ENCODE results near the gene SLC25A30. TPM values are rescaled to one million over a fixed set of nuclear protein-coding genes. Genes with fewer than 3 reads are reported as not detected.

The SLC25A30 gene
- total and polyA plus RNA-seq, 2 of the 13 experiments (the other 11 are each of a cell fraction or from before 2014, with no cell fraction given), result 19.6 to 22.5 TPM

DNA sequence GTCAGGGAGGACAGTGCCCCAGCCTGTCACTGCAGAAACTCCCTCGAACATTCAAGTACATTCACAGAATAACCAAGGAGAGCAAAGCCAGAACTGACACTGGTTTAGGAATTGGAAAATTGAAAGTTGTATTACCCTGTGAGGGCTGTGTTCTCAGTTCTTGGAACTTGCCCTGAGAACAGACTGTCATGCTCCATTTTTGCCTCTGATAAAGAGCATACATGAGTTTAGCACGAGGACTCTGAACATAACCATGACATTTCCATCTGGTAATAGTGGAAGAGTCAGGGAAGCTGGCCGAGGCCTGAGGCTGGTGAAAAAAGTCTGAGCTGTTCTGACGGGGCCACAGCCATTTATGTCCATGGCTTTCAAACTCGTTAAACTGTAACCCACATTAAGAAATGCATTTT is 15.2 kb upstream of the SLC25A30 start (continued):
- TF ChIP-seq MTF1 (CRISPR knock-in tag; IDR thresholded peaks at IDR 0.05) (no peak), MYC (CRISPR knock-in tag; IDR thresholded peaks at IDR 0.05; ENCODE audit: borderline replicate concordance) (no peak), SRSF9 (IDR thresholded peaks at IDR 0.05; ENCODE audit: borderline replicate concordance, insufficient read depth, low read depth, low read length, poor library complexity, severe bottlenecking) (no peak), SMAD1 (CRISPR knock-in tag; IDR thresholded peaks at IDR 0.05; ENCODE audit: borderline replicate concordance, low read depth) (no peak), ZFP62 (CRISPR knock-in tag; IDR thresholded peaks at IDR 0.05) (no peak), ZNF343 (CRISPR knock-in tag; IDR thresholded peaks at IDR 0.05) (no peak), ZNF792 (CRISPR knock-in tag; IDR thresholded peaks at IDR 0.05) (no peak), ZNF24 (IDR thresholded peaks at IDR 0.05) (no peak), ZNF138 (CRISPR knock-in tag; IDR thresholded peaks at IDR 0.05; ENCODE audit: low read depth) (no peak), TCF12 (IDR thresholded peaks at IDR 0.05) (no peak), TCF12 (CRISPR knock-in tag; IDR thresholded peaks at IDR 0.05) (no peak), MED13 (CRISPR knock-in tag; IDR thresholded peaks at IDR 0.05) (no peak), MTF2 (CRISPR knock-in tag; IDR thresholded peaks at IDR 0.05; ENCODE audit: borderline replicate concordance) (no peak), ZNF737 (CRISPR knock-in tag; IDR thresholded peaks at IDR 0.05; ENCODE audit: borderline replicate concordance) (no peak), ZNF382 (CRISPR knock-in tag; IDR thresholded peaks at IDR 0.05; ENCODE audit: borderline replicate concordance) (no peak), BRD4 (CRISPR knock-in tag; IDR thresholded peaks at IDR 0.05) (no peak), RBFOX2 (IDR thresholded peaks at IDR 0.05; ENCODE audit: low read depth, low read length) (peak; percentile 82)
- TF ChIP-seq, protein P1, sequence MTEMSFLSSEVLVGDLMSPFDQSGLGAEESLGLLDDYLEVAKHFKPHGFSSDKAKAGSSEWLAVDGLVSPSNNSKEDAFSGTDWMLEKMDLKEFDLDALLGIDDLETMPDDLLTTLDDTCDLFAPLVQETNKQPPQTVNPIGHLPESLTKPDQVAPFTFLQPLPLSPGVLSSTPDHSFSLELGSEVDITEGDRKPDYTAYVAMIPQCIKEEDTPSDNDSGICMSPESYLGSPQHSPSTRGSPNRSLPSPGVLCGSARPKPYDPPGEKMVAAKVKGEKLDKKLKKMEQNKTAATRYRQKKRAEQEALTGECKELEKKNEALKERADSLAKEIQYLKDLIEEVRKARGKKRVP (CRISPR knock-in tag; IDR thresholded peaks at IDR 0.05), result no peak
- TF ChIP-seq, protein P2, sequence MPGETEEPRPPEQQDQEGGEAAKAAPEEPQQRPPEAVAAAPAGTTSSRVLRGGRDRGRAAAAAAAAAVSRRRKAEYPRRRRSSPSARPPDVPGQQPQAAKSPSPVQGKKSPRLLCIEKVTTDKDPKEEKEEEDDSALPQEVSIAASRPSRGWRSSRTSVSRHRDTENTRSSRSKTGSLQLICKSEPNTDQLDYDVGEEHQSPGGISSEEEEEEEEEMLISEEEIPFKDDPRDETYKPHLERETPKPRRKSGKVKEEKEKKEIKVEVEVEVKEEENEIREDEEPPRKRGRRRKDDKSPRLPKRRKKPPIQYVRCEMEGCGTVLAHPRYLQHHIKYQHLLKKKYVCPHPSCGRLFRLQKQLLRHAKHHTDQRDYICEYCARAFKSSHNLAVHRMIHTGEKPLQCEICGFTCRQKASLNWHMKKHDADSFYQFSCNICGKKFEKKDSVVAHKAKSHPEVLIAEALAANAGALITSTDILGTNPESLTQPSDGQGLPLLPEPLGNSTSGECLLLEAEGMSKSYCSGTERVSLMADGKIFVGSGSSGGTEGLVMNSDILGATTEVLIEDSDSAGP (CRISPR knock-in tag; IDR thresholded peaks at IDR 0.05; ENCODE audit: borderline replicate concordance), result no peak
- TF ChIP-seq, protein P3, sequence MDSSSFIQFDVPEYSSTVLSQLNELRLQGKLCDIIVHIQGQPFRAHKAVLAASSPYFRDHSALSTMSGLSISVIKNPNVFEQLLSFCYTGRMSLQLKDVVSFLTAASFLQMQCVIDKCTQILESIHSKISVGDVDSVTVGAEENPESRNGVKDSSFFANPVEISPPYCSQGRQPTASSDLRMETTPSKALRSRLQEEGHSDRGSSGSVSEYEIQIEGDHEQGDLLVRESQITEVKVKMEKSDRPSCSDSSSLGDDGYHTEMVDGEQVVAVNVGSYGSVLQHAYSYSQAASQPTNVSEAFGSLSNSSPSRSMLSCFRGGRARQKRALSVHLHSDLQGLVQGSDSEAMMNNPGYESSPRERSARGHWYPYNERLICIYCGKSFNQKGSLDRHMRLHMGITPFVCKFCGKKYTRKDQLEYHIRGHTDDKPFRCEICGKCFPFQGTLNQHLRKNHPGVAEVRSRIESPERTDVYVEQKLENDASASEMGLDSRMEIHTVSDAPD (CRISPR knock-in tag; IDR thresholded peaks at IDR 0.05), result 0 out of 2 replicates have a peak, but pooled peaks have one; percentile 44
- TF ChIP-seq, protein P4, sequence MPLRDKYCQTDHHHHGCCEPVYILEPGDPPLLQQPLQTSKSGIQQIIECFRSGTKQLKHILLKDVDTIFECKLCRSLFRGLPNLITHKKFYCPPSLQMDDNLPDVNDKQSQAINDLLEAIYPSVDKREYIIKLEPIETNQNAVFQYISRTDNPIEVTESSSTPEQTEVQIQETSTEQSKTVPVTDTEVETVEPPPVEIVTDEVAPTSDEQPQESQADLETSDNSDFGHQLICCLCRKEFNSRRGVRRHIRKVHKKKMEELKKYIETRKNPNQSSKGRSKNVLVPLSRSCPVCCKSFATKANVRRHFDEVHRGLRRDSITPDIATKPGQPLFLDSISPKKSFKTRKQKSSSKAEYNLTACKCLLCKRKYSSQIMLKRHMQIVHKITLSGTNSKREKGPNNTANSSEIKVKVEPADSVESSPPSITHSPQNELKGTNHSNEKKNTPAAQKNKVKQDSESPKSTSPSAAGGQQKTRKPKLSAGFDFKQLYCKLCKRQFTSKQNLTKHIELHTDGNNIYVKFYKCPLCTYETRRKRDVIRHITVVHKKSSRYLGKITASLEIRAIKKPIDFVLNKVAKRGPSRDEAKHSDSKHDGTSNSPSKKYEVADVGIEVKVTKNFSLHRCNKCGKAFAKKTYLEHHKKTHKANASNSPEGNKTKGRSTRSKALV (CRISPR knock-in tag; IDR thresholded peaks at IDR 0.05), result no peak
- TF ChIP-seq, protein P5, sequence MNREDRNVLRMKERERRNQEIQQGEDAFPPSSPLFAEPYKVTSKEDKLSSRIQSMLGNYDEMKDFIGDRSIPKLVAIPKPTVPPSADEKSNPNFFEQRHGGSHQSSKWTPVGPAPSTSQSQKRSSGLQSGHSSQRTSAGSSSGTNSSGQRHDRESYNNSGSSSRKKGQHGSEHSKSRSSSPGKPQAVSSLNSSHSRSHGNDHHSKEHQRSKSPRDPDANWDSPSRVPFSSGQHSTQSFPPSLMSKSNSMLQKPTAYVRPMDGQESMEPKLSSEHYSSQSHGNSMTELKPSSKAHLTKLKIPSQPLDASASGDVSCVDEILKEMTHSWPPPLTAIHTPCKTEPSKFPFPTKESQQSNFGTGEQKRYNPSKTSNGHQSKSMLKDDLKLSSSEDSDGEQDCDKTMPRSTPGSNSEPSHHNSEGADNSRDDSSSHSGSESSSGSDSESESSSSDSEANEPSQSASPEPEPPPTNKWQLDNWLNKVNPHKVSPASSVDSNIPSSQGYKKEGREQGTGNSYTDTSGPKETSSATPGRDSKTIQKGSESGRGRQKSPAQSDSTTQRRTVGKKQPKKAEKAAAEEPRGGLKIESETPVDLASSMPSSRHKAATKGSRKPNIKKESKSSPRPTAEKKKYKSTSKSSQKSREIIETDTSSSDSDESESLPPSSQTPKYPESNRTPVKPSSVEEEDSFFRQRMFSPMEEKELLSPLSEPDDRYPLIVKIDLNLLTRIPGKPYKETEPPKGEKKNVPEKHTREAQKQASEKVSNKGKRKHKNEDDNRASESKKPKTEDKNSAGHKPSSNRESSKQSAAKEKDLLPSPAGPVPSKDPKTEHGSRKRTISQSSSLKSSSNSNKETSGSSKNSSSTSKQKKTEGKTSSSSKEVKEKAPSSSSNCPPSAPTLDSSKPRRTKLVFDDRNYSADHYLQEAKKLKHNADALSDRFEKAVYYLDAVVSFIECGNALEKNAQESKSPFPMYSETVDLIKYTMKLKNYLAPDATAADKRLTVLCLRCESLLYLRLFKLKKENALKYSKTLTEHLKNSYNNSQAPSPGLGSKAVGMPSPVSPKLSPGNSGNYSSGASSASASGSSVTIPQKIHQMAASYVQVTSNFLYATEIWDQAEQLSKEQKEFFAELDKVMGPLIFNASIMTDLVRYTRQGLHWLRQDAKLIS (CRISPR knock-in tag; IDR thresholded peaks at IDR 0.05), result no peak

Measured in HepG2 (cell line).